IMR-90 (cell line): ENCODE measurements around the gene EIF4G3. TPM values are rescaled to one million over a fixed set of nuclear protein-coding genes. Genes with fewer than 3 reads are reported as not detected.

Experiments used
- ATAC-seq: fragments of 200-7000 bp; cut with Tn5 transposase; 2 replicates; pipeline ENCODE4 v1.9.1; 2020; ENCODE audit warnings: low read depth, mild to moderate bottlenecking, moderate library complexity
- BruUV-seq: library from RNA; stranded (reverse); fragments of 400-500 nt; replicated peaks from 2 replicates; lab custom pipeline; 2021; lab: Mats Ljungman, UMichigan
- CTCF ChIA-PET: fragments of 300-600 bp; formaldehyde crosslinking; extraction: SDS; loops from one replicate; lab custom pipeline; 2021; ENCODE audit warnings: antibody characterized with exemption; lab: Yijun Ruan, JAX
- POLR2A ChIA-PET: fragments of 300-600 bp; sonication (Branson Sonifier 250); formaldehyde crosslinking; loops from one replicate; lab custom pipeline; 2022; ENCODE audit warnings: antibody characterized with exemption; ENCODE audit not compliant: unreplicated experiment; lab: Charles Lee
- DNase-seq: peaks from one replicate; pipeline ENCODE4 v3.0.0; 2013
- H2AFZ ChIP-seq: replicated peaks from 2 replicates; pipeline ENCODE3; 2013; ENCODE audit warnings: low read length, mild to moderate bottlenecking; ENCODE audit not compliant: poor library complexity
- H2AK5ac ChIP-seq: 2 replicates; pipeline ENCODE4 v1.6.1; 2013; ENCODE audit warnings: low read depth, low read length, inconsistent platforms
- H2AK9ac ChIP-seq: replicated peaks from 2 replicates; pipeline ENCODE3; 2013; ENCODE audit warnings: mild to moderate bottlenecking, low read depth, low read length, moderate library complexity; ENCODE audit not compliant: poor library complexity
- H2BK120ac ChIP-seq: 2 replicates; pipeline ENCODE4 v1.6.1; 2013; ENCODE audit warnings: low read depth, low read length, inconsistent platforms
- H2BK15ac ChIP-seq: 3 replicates; pipeline ENCODE4 v1.6.1; 2013; ENCODE audit warnings: low read depth, low read length, inconsistent platforms
- H2BK20ac ChIP-seq: 2 replicates; pipeline ENCODE4 v1.6.1; 2013; ENCODE audit warnings: low read depth, mild to moderate bottlenecking, inconsistent platforms, low read length, moderate library complexity
- H2BK5ac ChIP-seq: 2 replicates; pipeline ENCODE4 v1.6.1; 2013; ENCODE audit warnings: mild to moderate bottlenecking, low read depth, low read length, inconsistent platforms; ENCODE audit not compliant: poor library complexity, severe bottlenecking
- H3K14ac ChIP-seq: replicated peaks from 2 replicates; pipeline ENCODE4 v1.6.1; 2013; ENCODE audit warnings: low read depth, low read length, inconsistent platforms
- H3K18ac ChIP-seq: 2 replicates; pipeline ENCODE4 v1.6.1; 2013; ENCODE audit warnings: low read depth, low read length, control low read depth
- H3K23ac ChIP-seq: 2 replicates; pipeline ENCODE4 v1.6.1; 2013; ENCODE audit warnings: low read depth, low read length, inconsistent platforms
- H3K27ac ChIP-seq: 2 replicates; pipeline ENCODE4 v1.5.1; 2013; ENCODE audit warnings: mild to moderate bottlenecking, control low read depth, low read length; ENCODE audit not compliant: insufficient read depth
- H3K27me3 ChIP-seq: 2 replicates; pipeline ENCODE4 v1.6.1; 2013; ENCODE audit warnings: low read length; ENCODE audit not compliant: control insufficient read depth, insufficient read depth
- H3K36me3 ChIP-seq: 2 replicates; pipeline ENCODE4 v1.6.1; 2013; ENCODE audit warnings: low read length, mixed read lengths; ENCODE audit not compliant: control insufficient read depth, insufficient read depth
- H3K4ac ChIP-seq: 2 replicates; pipeline ENCODE4 v1.6.1; 2013; ENCODE audit warnings: low read depth, low read length, inconsistent platforms
- H3K4me1 ChIP-seq: 2 replicates; pipeline ENCODE4 v1.6.1; 2013; ENCODE audit warnings: low read length, mixed read lengths; ENCODE audit not compliant: control insufficient read depth, insufficient read depth
- H3K4me2 ChIP-seq: 2 replicates; pipeline ENCODE4 v1.6.1; 2013; ENCODE audit warnings: low read depth, mild to moderate bottlenecking, control low read depth, low read length, moderate library complexity
- H3K4me3 ChIP-seq: 2 replicates; pipeline ENCODE4 v1.5.1; 2013; ENCODE audit warnings: low read depth, mild to moderate bottlenecking, control low read depth, low read length, moderate library complexity; ENCODE audit not compliant: insufficient read depth
- H3K56ac ChIP-seq: 2 replicates; pipeline ENCODE4 v1.6.1; 2013; ENCODE audit warnings: low read length, inconsistent platforms; ENCODE audit not compliant: insufficient read depth; ENCODE audit errors: extremely low read depth
- H3K79me1 ChIP-seq, 2 experiments: 2 replicates each; pipeline ENCODE4 v1.6.1; 2013; ENCODE audit warnings: low read length in 2 of 2, inconsistent platforms in 1 of 2, low read depth in 1 of 2
- H3K9ac ChIP-seq: 2 replicates; pipeline ENCODE4 v1.6.1; 2013; ENCODE audit warnings: low read depth, low read length, control low read depth
- H3K9me1 ChIP-seq: 2 replicates; pipeline ENCODE4 v1.6.1; 2013; ENCODE audit warnings: low read length, inconsistent platforms; ENCODE audit not compliant: insufficient read depth
- H3K9me3 ChIP-seq: 2 replicates; pipeline ENCODE4 v1.6.1; 2013; ENCODE audit warnings: low read length; ENCODE audit not compliant: control insufficient read depth, insufficient read depth
- H4K20me1 ChIP-seq: 2 replicates; pipeline ENCODE4 v1.6.1; 2013; ENCODE audit warnings: low read length, inconsistent platforms; ENCODE audit not compliant: insufficient read depth
- H4K5ac ChIP-seq: 2 replicates; pipeline ENCODE4 v1.6.1; 2013; ENCODE audit warnings: mild to moderate bottlenecking, low read depth, low read length, control low read depth
- H4K8ac ChIP-seq, 2 experiments: 2 replicates each; pipeline ENCODE4 v1.6.1; 2013; ENCODE audit warnings: low read depth in 2 of 2, low read length in 2 of 2, control low read depth in 1 of 2, inconsistent platforms in 1 of 2
- H4K91ac ChIP-seq: 2 replicates; pipeline ENCODE4 v1.6.1; 2013; ENCODE audit warnings: low read depth, low read length, inconsistent platforms; ENCODE audit not compliant: insufficient read depth
- BHLHE40 ChIP-seq: fragments of 150-350 bp; IDR thresholded peaks from 2 replicates; pipeline ENCODE4 v1.6.1; 2016; ENCODE audit warnings: mild to moderate bottlenecking, low read depth, low read length
- CEBPB ChIP-seq: IDR thresholded peaks from 2 replicates; pipeline ENCODE4 v1.6.1; 2012; ENCODE audit warnings: low read depth, low read length, improper control_type of control experiment
- CHD1 ChIP-seq: IDR thresholded peaks from 2 replicates; pipeline ENCODE4 v1.6.1; 2012; ENCODE audit warnings: low read depth, low read length, improper control_type of control experiment
- CTCF ChIP-seq: conservative IDR thresholded peaks from 2 replicates; pipeline ENCODE4 v1.5.1; 2012; ENCODE audit warnings: mild to moderate bottlenecking, low read depth, low read length, improper control_type of control experiment
- ELK1 ChIP-seq: fragments of 150-350 bp; IDR thresholded peaks from 2 replicates; pipeline ENCODE4 v1.6.1; 2016; ENCODE audit warnings: low read depth, mild to moderate bottlenecking, low read length, moderate library complexity, borderline replicate concordance
- FOS ChIP-seq: fragments of 150-350 bp; IDR thresholded peaks from 2 replicates; pipeline ENCODE4 v1.6.1; 2016; ENCODE audit warnings: low read depth, low read length
- MAFK ChIP-seq: IDR thresholded peaks from 2 replicates; pipeline ENCODE4 v1.6.1; 2012; ENCODE audit warnings: low read depth, low read length, improper control_type of control experiment
- MAZ ChIP-seq: IDR thresholded peaks from 2 replicates; pipeline ENCODE4 v1.6.1; 2012; ENCODE audit warnings: low read depth, mild to moderate bottlenecking, low read length, improper control_type of control experiment, moderate library complexity, borderline replicate concordance
- MXI1 ChIP-seq: IDR thresholded peaks from 2 replicates; pipeline ENCODE4 v1.6.1; 2012; ENCODE audit warnings: low read depth, mild to moderate bottlenecking, low read length, moderate library complexity, borderline replicate concordance
- NFE2L2 ChIP-seq: fragments of 150-350 bp; IDR thresholded peaks from 2 replicates; pipeline ENCODE4 v1.6.1; 2016; ENCODE audit warnings: low read depth, mild to moderate bottlenecking, low read length
- POLR2A ChIP-seq: IDR thresholded peaks from 2 replicates; pipeline ENCODE4 v1.6.1; 2012; ENCODE audit warnings: mild to moderate bottlenecking, low read depth, low read length
- RAD21 ChIP-seq: IDR thresholded peaks from 2 replicates; pipeline ENCODE4 v1.6.1; 2012; ENCODE audit warnings: low read length, improper control_type of control experiment
- RCOR1 ChIP-seq: IDR thresholded peaks from 2 replicates; pipeline ENCODE4 v1.6.1; 2012; ENCODE audit warnings: mild to moderate bottlenecking, low read length, improper control_type of control experiment; ENCODE audit not compliant: insufficient replicate concordance
- RFX5 ChIP-seq: IDR thresholded peaks from 2 replicates; pipeline ENCODE4 v1.8.0; 2012; ENCODE audit warnings: low read depth, mild to moderate bottlenecking, low read length, moderate library complexity
- SMC3 ChIP-seq: fragments of 150-350 bp; IDR thresholded peaks from 2 replicates; pipeline ENCODE4 v1.6.1; 2016; ENCODE audit warnings: low read depth, mild to moderate bottlenecking, antibody characterized with exemption, low read length, moderate library complexity
- USF2 ChIP-seq: fragments of 150-350 bp; IDR thresholded peaks from 2 replicates; pipeline ENCODE4 v1.6.1; 2017; ENCODE audit warnings: mild to moderate bottlenecking, antibody characterized with exemption, low read length, low read depth
- WGBS, 2 experiments: methylation state at CpG; one replicate each; pipeline versions ENCODE4 v1.1.5 to v1.1.7; 2013; ENCODE audit warnings: missing lambda C conversion rate in 2 of 2; ENCODE audit not compliant: insufficient read length in 1 of 2; ENCODE audit errors: extremely low coverage in 2 of 2; 5-methylcytosine and 5-hydroxymethylcytosine counted together
- dilution Hi-C: fragments of 300-500 bp; cut with HindIII; formaldehyde crosslinking; loops from one replicate; pipeline ENCODE4 v1.14.3; 2018; ENCODE audit warnings: low sequenced_read_pairs; ENCODE audit not compliant: unreplicated experiment
- in situ Hi-C: fragments of 300-500 bp; cut with MboI; formaldehyde crosslinking; loops from 3 replicates; pipeline ENCODE4 v1.14.3; 2019; ENCODE audit warnings: low sequenced_read_pairs, inconsistent platforms, mixed read lengths
- intact Hi-C: fragments of 100-400 bp; cut with micrococcal nuclease; formaldehyde crosslinking; loops from 2 replicates; pipeline ENCODE4 v1.10.0; 2022
- polyA plus RNA-seq, 3 experiments: library from polyadenylated mRNA; depleted of rRNA; stranded (reverse); fragments of >200 nt; gene quantifications; 2 replicates each; pipeline ENCODE4 v1.2.3, GENCODE V29; 2012; ENCODE audit warnings: low replicate concordance in 1 of 3
- total RNA-seq: library from RNA; depleted of rRNA; stranded (reverse); fragments of >200 nt; gene quantifications from 2 replicates; pipeline ENCODE4 v1.2.3, GENCODE V29; 2012

The EIF4G3 gene
- total and polyA plus RNA-seq, 2 of the 4 experiments (the other 2 are of a cell fraction), result 25.8 to 49.2 TPM

- Histone ChIP-seq H3K23ac (no peak overlapping the region), H3K4me3 (no peak overlapping the region), H2BK120ac (peak overlapping the region; percentile 48; the same call in 1 of the 2 replicates), H4K91ac (no peak overlapping the region), H3K14ac (no peak overlapping the region; the same call in 1 of the 2 replicates), H2BK5ac (peak overlapping the region; percentile 64), H4K8ac (peak overlapping the region in 1 of 2 experiments; percentile 31; a peak in 1 of 4 replicates), H3K56ac (no peak overlapping the region), H3K4me1 (peaks cover 6% of the 10 kb centered on the region), H3K79me1 (peaks cover 0 to 8% of the 10 kb centered on the region in 2 experiments; a peak in 1 of 4 replicates), H3K9me3 (no peaks in the 10 kb centered on the region), H3K4me2 (no peak overlapping the region), H2AFZ (no peak overlapping the region), H3K9me1 (peaks cover 6% of the 10 kb centered on the region; the same call in 1 of the 2 replicates), H2BK15ac (no peak overlapping the region), H2AK5ac (no peak overlapping the region), H2AK9ac (no peak overlapping the region), H3K27ac (peak overlapping the region; percentile 24; the same call in 1 of the 2 replicates), H4K5ac (peak overlapping the region; percentile 16; the same call in 1 of the 2 replicates), H3K9ac (no peak overlapping the region), H2BK20ac (0 out of 2 replicates have a peak overlapping the region, but pooled peaks have one; percentile 26), H3K36me3 (peaks cover 10% of the 10 kb centered on the region), H4K20me1 (no peaks in the 10 kb centered on the region), H3K4ac (no peak overlapping the region), H3K27me3 (no peaks in the 10 kb centered on the region), H3K18ac (peak overlapping the region; percentile 37; the same call in 1 of the 2 replicates)
- POLR2A ChIA-PET, result no interaction called here
- in situ Hi-C loops, result no loop called here
- no peak for DNase-seq
- TF ChIP-seq CTCF, result no peak
- TF ChIP-seq CEBPB, result no peak; the same call in 1 of the 2 replicates
- TF ChIP-seq SMC3, result no peak
- no peak for TF ChIP-seq BHLHE40
- TF ChIP-seq POLR2A, result no peak
- TF ChIP-seq RFX5, result no peak
- TF ChIP-seq FOS, result no peak
- no peak for TF ChIP-seq RAD21
- no peak for TF ChIP-seq NFE2L2
- TF ChIP-seq ELK1, result no peak
- TF ChIP-seq RCOR1, result no peak
- no peak for TF ChIP-seq MAFK
- TF ChIP-seq USF2, result no peak
- TF ChIP-seq MXI1, result no peak
- no peak for TF ChIP-seq CHD1
- no peak for TF ChIP-seq MAZ
- BruUV-seq, result no TSS peak
- no CpG with 5 or more reads among the region's 3 CpGs for WGBS, 2 experiments
- ATAC-seq, result peak; percentile 30
- intact Hi-C loops, result no loop called here
- CTCF ChIA-PET, result no interaction called here
- dilution Hi-C loops, result no loop called here
These were observed 292.2 kb downstream of the EIF4G3 start for GRCh38 chr1:20884513-20884912.
